A549 (cell line): ENCODE measurements around the gene RNF166. TPM values are rescaled to one million over a fixed set of nuclear protein-coding genes. Genes with fewer than 3 reads are reported as not detected.
A peak's percentile ranks its signal among the peaks of the same experiment; 100 is the strongest.

Experiments used
- ATAC-seq, 2 experiments: fragments of 200-7000 bp in 1 of 2; fragments of >200 bp in 1 of 2; cut with Nextera tagmentation in 1 of 2; cut with Tn5 transposase in 1 of 2; 3 replicates each; pipeline versions ENCODE4 v1.8.0 to v1.9.1; 2018 to 2020; ENCODE audit warnings: mild to moderate bottlenecking in 1 of 2, moderate library complexity in 1 of 2
- CTCF ChIA-PET: fragments of 300-600 bp; sonication (Branson Sonifier 250); formaldehyde crosslinking; extraction: SDS; loops from one replicate; lab custom pipeline; 2021; ENCODE audit warnings: antibody characterized with exemption, inconsistent platforms; lab: Yijun Ruan, JAX
- POLR2A ChIA-PET: fragments of 350-600 bp; formaldehyde crosslinking; extraction: SDS; loops from one replicate; lab custom pipeline; 2021; ENCODE audit warnings: antibody characterized with exemption, inconsistent platforms; lab: Yijun Ruan, JAX
- DNase-seq, 2 experiments: peaks; one replicate each; pipeline versions ENCODE4 v3.0.0 to v3.0.0-alpha.2; 2011 to 2016; ENCODE audit warnings: low read depth in 1 of 2, low spot score in 1 of 2
- FAIRE-seq: peaks from 2 replicates; lab custom pipeline; 2011; peaks lifted over from hg19 to GRCh38; lab: Jason Lieb, UNC
- H3K27ac ChIP-seq, 2 experiments: fragments of >200 bp; sonication (Bioruptor Twin); formaldehyde crosslinking; 3 replicates each; pipeline ENCODE4 v1.5.1; 2016 to 2017
- H3K4me1 ChIP-seq: fragments of >200 bp; sonication (Bioruptor Twin); formaldehyde crosslinking; 3 replicates; pipeline ENCODE4 v1.6.1; 2016
- H3K4me2 ChIP-seq: fragments of >200 bp; sonication (Bioruptor Twin); formaldehyde crosslinking; 3 replicates; pipeline ENCODE4 v1.6.1; 2016
- H3K4me3 ChIP-seq: fragments of >200 bp; sonication (Bioruptor Twin); formaldehyde crosslinking; 3 replicates; pipeline ENCODE4 v1.5.1; 2016
- H3K9me3 ChIP-seq: fragments of >200 bp; sonication (Bioruptor Twin); formaldehyde crosslinking; 3 replicates; pipeline ENCODE4 v1.6.1; 2016
- ATOH8 ChIP-seq: fragments of 250-450 bp; sonication (Bioruptor Pico); IDR thresholded peaks from 2 replicates; pipeline ENCODE4 v1.5.0; 2020; ENCODE audit warnings: low read depth, mild to moderate bottlenecking, moderate library complexity
- BCL3 ChIP-seq: fragments of >200 bp; sonication (Bioruptor Twin); formaldehyde crosslinking; IDR thresholded peaks from 3 replicates; pipeline ENCODE4 v1.6.1; 2016
- BHLHE40 ChIP-seq: IDR thresholded peaks from 2 replicates; pipeline ENCODE4 v1.6.1; 2012; ENCODE audit warnings: low read depth, low read length, inconsistent platforms
- CHD2 ChIP-seq: fragments of 150-350 bp; IDR thresholded peaks from 2 replicates; pipeline ENCODE4 v1.6.1; 2014; ENCODE audit warnings: low read length; ENCODE audit not compliant: partially characterized antibody
- E2F6 ChIP-seq: IDR thresholded peaks from 2 replicates; pipeline ENCODE4 v1.6.1; 2012; ENCODE audit warnings: low read depth, borderline replicate concordance
- EHF ChIP-seq: fragments of 250-450 bp; sonication (Bioruptor Pico); IDR thresholded peaks from 2 replicates; pipeline ENCODE4 v1.5.0; 2020; ENCODE audit warnings: mild to moderate bottlenecking
- FOSB ChIP-seq: fragments of 250-450 bp; sonication (Bioruptor Pico); IDR thresholded peaks from 2 replicates; pipeline ENCODE4 v1.5.0; 2020; ENCODE audit warnings: mild to moderate bottlenecking, moderate library complexity
- FOXS1 ChIP-seq: fragments of 250-450 bp; sonication (Bioruptor Pico); IDR thresholded peaks from 2 replicates; pipeline ENCODE4 v1.5.0; 2020; ENCODE audit warnings: mild to moderate bottlenecking, moderate library complexity
- HDAC2 ChIP-seq: fragments of 200-600 bp; sonication (generic); IDR thresholded peaks from 2 replicates; pipeline ENCODE4 v1.6.1; 2016
- HEYL ChIP-seq: fragments of 250-450 bp; sonication (Bioruptor Pico); IDR thresholded peaks from 2 replicates; pipeline ENCODE4 v1.8.0; 2021; ENCODE audit warnings: mild to moderate bottlenecking, moderate library complexity
- JUN ChIP-seq, 2 experiments: fragments of >200 bp; sonication (Bioruptor Twin); formaldehyde crosslinking; IDR thresholded peaks; 2 replicates in 1 of 2; 3 replicates in 1 of 2; pipeline ENCODE4 v1.6.1; 2016 to 2017
- MAFK ChIP-seq: fragments of 450-650 bp; IDR thresholded peaks from 2 replicates; pipeline ENCODE4 v1.6.1; 2014; ENCODE audit not compliant: partially characterized antibody
- MAZ ChIP-seq: fragments of 150-350 bp; IDR thresholded peaks from 2 replicates; pipeline ENCODE4 v1.6.1; 2014; ENCODE audit warnings: antibody characterized with exemption, low read depth, low read length, borderline replicate concordance
- MYC ChIP-seq: IDR thresholded peaks from 2 replicates; pipeline ENCODE4 v1.6.1; 2012; ENCODE audit warnings: mild to moderate bottlenecking, inconsistent platforms, low read length, improper control_type of control experiment, borderline replicate concordance
- NFE2L2 ChIP-seq: fragments of 150-350 bp; conservative IDR thresholded peaks from 2 replicates; pipeline ENCODE4 v1.6.1; 2014; ENCODE audit warnings: low read length
- PHF8 ChIP-seq: fragments of 200-600 bp; sonication (generic); IDR thresholded peaks from 2 replicates; pipeline ENCODE4 v1.6.1; 2016; ENCODE audit warnings: low read depth, mild to moderate bottlenecking, antibody characterized with exemption, moderate library complexity, borderline replicate concordance
- POLR2A ChIP-seq: IDR thresholded peaks from 2 replicates; pipeline ENCODE4 v1.6.1; 2012; ENCODE audit warnings: mild to moderate bottlenecking, low read length
- RAD21 ChIP-seq, 2 experiments: fragments of >200 bp in 1 of 2; sonication (Bioruptor Twin) in 1 of 2; formaldehyde crosslinking in 1 of 2; IDR thresholded peaks in 1 of 2; conservative IDR thresholded peaks in 1 of 2; 2 replicates in 1 of 2; 3 replicates in 1 of 2; pipeline ENCODE4 v1.6.1; 2012 to 2018; ENCODE audit warnings: inconsistent platforms in 1 of 2
- RCOR1 ChIP-seq: fragments of 150-350 bp; IDR thresholded peaks from 2 replicates; pipeline ENCODE4 v1.6.1; 2014; ENCODE audit warnings: antibody characterized with exemption, low read length, low read depth
- SMC3 ChIP-seq: fragments of >200 bp; sonication (Bioruptor Twin); formaldehyde crosslinking; IDR thresholded peaks from 3 replicates; pipeline ENCODE4 v1.6.1; 2018; ENCODE audit warnings: inconsistent platforms
- SREBF2 ChIP-seq: fragments of 450-650 bp; IDR thresholded peaks from 2 replicates; pipeline ENCODE4 v1.6.1; 2014; ENCODE audit warnings: mild to moderate bottlenecking, moderate library complexity
- WGBS: methylation state at CpG from one replicate; pipeline ENCODE4 v1.1.6; 2017; ENCODE audit errors: missing lambda C conversion rate; 5-methylcytosine and 5-hydroxymethylcytosine counted together
- polyA plus RNA-seq, 4 experiments: library from polyadenylated mRNA; depleted of rRNA in 3 of 4; stranded (reverse); fragments of >200 nt; fragmentation: RNase III in 1 of 4; extraction: RNeasy Plus Mini Kit Qiagen cat#74134 plus additional on column Dnase treatment in 1 of 4; gene quantifications; 2 replicates in 3 of 4; 3 replicates in 1 of 4; pipeline ENCODE4 v1.2.3, GENCODE V29; 2011 to 2017
- TF ChIP-seq, protein P1 (sequence below): fragments of 200-600 bp; sonication (generic); IDR thresholded peaks from 2 replicates; pipeline ENCODE4 v1.6.1; 2016; ENCODE audit warnings: antibody characterized with exemption, mild to moderate bottlenecking, moderate library complexity
- TF ChIP-seq, protein P2 (sequence below): IDR thresholded peaks from 2 replicates; pipeline ENCODE4 v1.6.1; 2012

The RNF166 gene
- polyA plus RNA-seq, 2 of the 4 experiments (the other 2 are of a cell fraction), result 9.4 to 11.6 TPM

GRCh38 chr16:88651989-88652761, 54.0 kb downstream of the RNF166 start:
- CTCF ChIA-PET, result interaction anchor here (1.1 kb wide), 1 partner anchor 18 kb away, joined by 3 read pairs; no protein-coding TSS in a partner anchor
- POLR2A ChIA-PET, result interaction anchor here (1.5 kb wide), 1 partner anchor 11 kb away, joined by 3 read pairs; the partner anchor contains the start of gene MVD
- WGBS, result 91% methylated on average over 19 of the region's 29 CpGs
- TF ChIP-seq MYC (no peak), SMC3 (no peak), EHF (CRISPR knock-in tag) (no peak), POLR2A (no peak), E2F6 (no peak), HEYL (CRISPR knock-in tag) (no peak), FOSB (CRISPR knock-in tag) (no peak), NFE2L2 (no peak), RCOR1 (no peak), SREBF2 (no peak), MAZ (no peak), CHD2 (no peak), BHLHE40 (no peak)
- TF ChIP-seq, protein P1, sequence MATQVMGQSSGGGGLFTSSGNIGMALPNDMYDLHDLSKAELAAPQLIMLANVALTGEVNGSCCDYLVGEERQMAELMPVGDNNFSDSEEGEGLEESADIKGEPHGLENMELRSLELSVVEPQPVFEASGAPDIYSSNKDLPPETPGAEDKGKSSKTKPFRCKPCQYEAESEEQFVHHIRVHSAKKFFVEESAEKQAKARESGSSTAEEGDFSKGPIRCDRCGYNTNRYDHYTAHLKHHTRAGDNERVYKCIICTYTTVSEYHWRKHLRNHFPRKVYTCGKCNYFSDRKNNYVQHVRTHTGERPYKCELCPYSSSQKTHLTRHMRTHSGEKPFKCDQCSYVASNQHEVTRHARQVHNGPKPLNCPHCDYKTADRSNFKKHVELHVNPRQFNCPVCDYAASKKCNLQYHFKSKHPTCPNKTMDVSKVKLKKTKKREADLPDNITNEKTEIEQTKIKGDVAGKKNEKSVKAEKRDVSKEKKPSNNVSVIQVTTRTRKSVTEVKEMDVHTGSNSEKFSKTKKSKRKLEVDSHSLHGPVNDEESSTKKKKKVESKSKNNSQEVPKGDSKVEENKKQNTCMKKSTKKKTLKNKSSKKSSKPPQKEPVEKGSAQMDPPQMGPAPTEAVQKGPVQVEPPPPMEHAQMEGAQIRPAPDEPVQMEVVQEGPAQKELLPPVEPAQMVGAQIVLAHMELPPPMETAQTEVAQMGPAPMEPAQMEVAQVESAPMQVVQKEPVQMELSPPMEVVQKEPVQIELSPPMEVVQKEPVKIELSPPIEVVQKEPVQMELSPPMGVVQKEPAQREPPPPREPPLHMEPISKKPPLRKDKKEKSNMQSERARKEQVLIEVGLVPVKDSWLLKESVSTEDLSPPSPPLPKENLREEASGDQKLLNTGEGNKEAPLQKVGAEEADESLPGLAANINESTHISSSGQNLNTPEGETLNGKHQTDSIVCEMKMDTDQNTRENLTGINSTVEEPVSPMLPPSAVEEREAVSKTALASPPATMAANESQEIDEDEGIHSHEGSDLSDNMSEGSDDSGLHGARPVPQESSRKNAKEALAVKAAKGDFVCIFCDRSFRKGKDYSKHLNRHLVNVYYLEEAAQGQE, result no peak
- Histone ChIP-seq H3K9me3 (no peaks in the 10 kb centered on the region), H3K4me3 (no peak overlapping the region), H3K27ac (peak overlapping the region in 1 of 2 experiments; percentile 93; a peak in 4 of 6 replicates), H3K4me2 (peak overlapping the region; percentile 99; the same call in 2 of the 3 replicates), H3K4me1 (peaks cover 21% of the 10 kb centered on the region)
- DNase-seq, result no peak
- FAIRE-seq, result no peak
- no peak for ATAC-seq

DNA sequence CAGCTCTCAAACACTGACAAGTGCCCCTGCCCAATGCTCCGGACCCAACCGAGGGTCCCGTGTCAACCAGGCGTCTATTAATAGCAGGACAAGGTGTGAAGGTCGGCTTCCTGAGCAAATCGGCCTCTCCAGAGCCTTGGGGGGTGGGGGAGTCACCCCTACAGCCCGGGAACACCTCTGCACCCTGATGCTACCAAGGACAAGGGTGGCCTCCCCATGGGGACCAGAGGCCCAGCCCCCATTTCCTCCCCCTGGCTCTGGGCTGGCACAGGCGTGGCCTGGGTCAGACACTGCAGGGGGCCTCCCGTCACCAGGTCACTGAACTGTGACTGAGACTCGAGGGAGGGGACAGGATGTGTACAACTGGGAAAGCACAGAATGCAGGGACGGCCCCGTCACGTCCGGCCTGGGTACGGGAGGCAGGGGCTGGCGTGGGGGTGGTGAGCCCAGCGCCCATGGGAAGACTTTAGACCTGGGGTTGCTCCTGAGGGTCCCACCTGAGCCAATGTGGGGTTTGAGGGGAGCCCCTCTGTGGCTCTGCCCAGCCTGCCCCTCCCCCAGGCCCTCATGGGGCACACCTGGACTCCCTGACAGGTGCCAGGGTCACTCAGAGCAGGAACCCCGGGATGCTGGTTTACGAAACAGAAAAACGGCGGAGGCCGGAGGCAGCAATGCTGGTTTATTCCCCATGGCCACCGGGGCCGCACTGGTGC, 54.8 kb downstream of the RNF166 start:
- ATAC-seq (peak; percentile 6; a peak in 5 of 6 replicates), FAIRE-seq (no peak), DNase-seq (peak in 1 of 2 experiments; percentile 48)
- H3K9me3 ChIP-seq, result no peaks in the 10 kb centered on the region
- POLR2A ChIA-PET, result interaction anchor here (1.5 kb wide), 1 partner anchor 12 kb away, joined by 3 read pairs; the partner anchor contains the start of gene MVD
- H3K4me2 ChIP-seq, result peak overlapping the region; percentile 99
- 52% methylated on average over 15 of the region's 24 CpGs for WGBS
- H3K4me1 ChIP-seq, result peaks cover 21% of the 10 kb centered on the region
- CTCF ChIA-PET, result no interaction called here
- H3K27ac ChIP-seq, result peak overlapping the region; percentile 89 to 93
- no peak for TF ChIP-seq SREBF2
- TF ChIP-seq HEYL (CRISPR knock-in tag), result no peak
- peak overlapping the region; percentile 94 for H3K4me3 ChIP-seq

GRCh38 chr16:88650749-88651275, 55.4 kb downstream of the RNF166 start, which contains the start of gene CYBA:
CYBA (minus strand) TSS chr16:88651053; CDS start chr16:88651013, 40 bp downstream.
- ATAC-seq, result peak; percentile 65 to 91
- H3K4me2 ChIP-seq, result peak within 1 kb of the TSS; percentile 99
- no peaks in the 10 kb centered on the region for H3K9me3 ChIP-seq
- peak; percentile 64 to 87 for DNase-seq
- H3K4me1 ChIP-seq, result peaks cover 21% of the 10 kb centered on the region
- POLR2A ChIA-PET, result interaction anchor here (1.5 kb wide), 1 partner anchor 12 kb away, joined by 3 read pairs; the partner anchor contains the start of gene MVD
- H3K27ac ChIP-seq, result peak within 1 kb of the TSS; percentile 89 to 93
- H3K4me3 ChIP-seq, result peak within 1 kb of the TSS; percentile 94
- 0% methylated on average over 12 of the region's 41 CpGs for WGBS
- FAIRE-seq, result no peak
- CTCF ChIA-PET, result no interaction called here
- TF ChIP-seq FOXS1 (CRISPR knock-in tag) (no peak), SREBF2 (no peak), JUN (IDR thresholded peaks at IDR 0.05) (peak in 1 of 2 experiments; percentile 73; a peak in 2 of 5 replicates), BCL3 (peak; percentile 74; the same call in 1 of the 3 replicates), ATOH8 (CRISPR knock-in tag) (no peak), HEYL (CRISPR knock-in tag) (no peak), HDAC2 (no peak), PHF8 (peak; percentile 80), POLR2A (peak; percentile 85), RAD21 (conservative IDR thresholded peaks at IDR 0.05 in 1 of 2, IDR thresholded peaks at IDR 0.05 in 1 of 2) (no peak), MAFK (no peak)
- TF ChIP-seq, protein P2, sequence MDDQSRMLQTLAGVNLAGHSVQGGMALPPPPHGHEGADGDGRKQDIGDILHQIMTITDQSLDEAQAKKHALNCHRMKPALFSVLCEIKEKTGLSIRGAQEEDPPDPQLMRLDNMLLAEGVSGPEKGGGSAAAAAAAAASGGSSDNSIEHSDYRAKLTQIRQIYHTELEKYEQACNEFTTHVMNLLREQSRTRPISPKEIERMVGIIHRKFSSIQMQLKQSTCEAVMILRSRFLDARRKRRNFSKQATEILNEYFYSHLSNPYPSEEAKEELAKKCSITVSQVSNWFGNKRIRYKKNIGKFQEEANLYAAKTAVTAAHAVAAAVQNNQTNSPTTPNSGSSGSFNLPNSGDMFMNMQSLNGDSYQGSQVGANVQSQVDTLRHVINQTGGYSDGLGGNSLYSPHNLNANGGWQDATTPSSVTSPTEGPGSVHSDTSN, result 0 out of 2 replicates have a peak, but pooled peaks have one; percentile 45
